NCI-H510A treated with DMSO at 0.1 percent for 48 hours (cell line): ENCODE results near the gene C14orf180.
A peak's percentile ranks its signal among the peaks of the same experiment; 100 is the strongest.

ENCODE experiments used
- DNase-seq: peaks from one replicate; lab custom pipeline; 2025; lab: John Stamatoyannopoulos, UW

Gene C14orf180

GRCh38 chr14:104550340-104550860 is 29.2 kb upstream of the C14orf180 start:
- peak; percentile 27 for DNase-seq

GRCh38 chr14:104550861-104551728 is 28.5 kb upstream of the C14orf180 start:
- no peak for DNase-seq

GRCh38 chr14:104551851-104552737 is 27.5 kb upstream of the C14orf180 start:
- DNase-seq: no peak

- DNase-seq: no peak
Observed at GRCh38 chr14:104552738-104553125, 26.8 kb upstream of the C14orf180 start.

GRCh38 chr14:104553166-104554087 is 26.1 kb upstream of the C14orf180 start:
- DNase-seq: no peak

- DNase-seq: no peak
Observed at GRCh38 chr14:104554088-104554607, 25.4 kb upstream of the C14orf180 start.

- DNase-seq: no peak
Observed at GRCh38 chr14:104554608-104555429, 24.7 kb upstream of the C14orf180 start.

- no peak for DNase-seq
Observed at GRCh38 chr14:104555430-104556255, 23.9 kb upstream of the C14orf180 start.

- no peak for DNase-seq
Observed at GRCh38 chr14:104556256-104557021, 23.1 kb upstream of the C14orf180 start.

- DNase-seq: no peak
Observed at GRCh38 chr14:104557086-104557485, 22.5 kb upstream of the C14orf180 start.

GRCh38 chr14:104557766-104558165 is 21.8 kb upstream of the C14orf180 start:
- DNase-seq: no peak

- DNase-seq: no peak
Observed at GRCh38 chr14:104558231-104559027, 21.1 kb upstream of the C14orf180 start.

- DNase-seq: no peak
Observed at GRCh38 chr14:104559028-104559803, 20.3 kb upstream of the C14orf180 start.

- DNase-seq: no peak
Observed at GRCh38 chr14:104559804-104560585, 19.6 kb upstream of the C14orf180 start.

GRCh38 chr14:104560586-104560945 is 19.0 kb upstream of the C14orf180 start:
- no peak for DNase-seq

- DNase-seq: peak; percentile 25
Observed at GRCh38 chr14:104561124-104561557, 18.4 kb upstream of the C14orf180 start.
